ENCODE data around the gene TCF7L2.
"Not testable (repeated sequence)": the region's sequence is repeated elsewhere in the genome, so short reads cannot be mapped to it uniquely, and the experiment has no call there.

Gene TCF7L2

DNA sequence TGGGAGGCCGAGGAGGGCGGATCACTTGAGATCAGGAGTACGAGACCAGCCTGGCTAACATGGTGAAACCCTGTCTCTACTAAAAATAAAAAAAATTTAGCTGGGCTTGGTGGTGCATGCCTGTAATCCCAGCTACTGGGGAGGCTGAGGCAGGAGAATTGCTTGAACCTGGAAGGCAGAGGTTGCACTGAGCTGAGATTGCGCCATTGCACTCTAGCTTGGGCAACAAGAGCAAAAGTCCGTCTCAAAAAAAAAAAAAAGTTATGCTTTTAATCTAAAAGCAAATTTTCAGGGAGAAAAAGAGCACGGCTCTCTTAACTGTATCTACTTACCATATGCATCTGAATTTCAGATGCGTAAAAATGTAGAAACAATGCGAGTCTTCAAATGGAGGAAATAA, 116.1 kb downstream of the TCF7L2 start:
- DNase-seq (ENCODE audit: low read depth in 3 of 3) = not testable (repeated sequence)

DNA sequence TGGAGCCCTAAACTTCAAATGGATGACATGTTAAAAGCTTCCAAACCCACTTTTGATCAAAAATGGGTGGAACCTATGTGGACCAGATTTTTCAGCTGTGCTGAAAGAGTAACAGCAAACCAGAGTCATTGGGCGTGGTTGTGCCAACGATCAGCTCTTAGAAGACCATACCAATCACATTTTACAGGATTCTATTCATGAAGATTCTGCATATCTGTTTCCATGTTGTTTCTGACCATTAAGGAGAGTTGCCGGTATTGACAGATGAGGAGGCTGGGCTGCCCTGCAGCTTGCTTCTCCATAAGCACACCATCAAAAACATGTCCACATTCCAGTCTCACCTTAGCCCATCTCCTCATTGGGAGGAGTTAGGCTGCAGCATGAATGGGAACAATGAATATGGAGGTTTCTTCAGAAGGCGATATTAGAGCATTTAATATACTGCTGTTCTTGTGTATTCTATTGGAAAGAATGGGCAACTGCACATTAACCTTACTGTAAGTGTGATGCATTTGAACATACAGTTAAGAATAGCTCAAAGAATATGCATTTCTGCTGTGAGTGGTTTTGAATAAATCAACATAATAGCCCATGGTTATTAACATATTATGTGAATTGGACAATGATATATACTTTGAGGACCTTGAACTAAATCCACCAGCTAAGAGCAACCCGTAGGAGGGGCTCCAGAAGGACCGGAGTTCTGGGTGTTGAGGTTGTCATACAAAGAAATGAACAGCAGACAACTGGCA, 116.7 kb downstream of the TCF7L2 start:
- no peak for DNase-seq (ENCODE audit: low read depth in 3 of 3)

DNA sequence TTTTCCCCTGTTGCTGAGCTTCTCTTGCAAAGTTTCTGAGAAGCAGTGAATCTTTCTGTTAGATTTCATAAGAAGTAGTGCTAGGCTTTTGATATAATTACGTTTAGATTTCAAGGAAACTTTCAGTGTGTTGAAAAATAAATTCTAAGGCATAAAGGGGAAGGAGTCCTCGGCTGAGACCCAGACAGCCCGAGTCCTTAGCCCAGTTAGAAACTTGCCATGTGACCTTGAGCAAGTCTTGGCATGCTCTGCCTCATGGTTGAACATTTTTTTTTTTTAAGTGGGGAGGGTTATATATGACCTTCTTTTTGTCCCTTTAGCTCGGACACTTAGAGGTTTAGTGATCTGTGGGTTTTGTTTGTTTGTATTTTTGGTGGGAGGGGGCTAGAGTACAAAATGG, 117.5 kb downstream of the TCF7L2 start:
- no peak for DNase-seq (ENCODE audit: low read depth in 3 of 3)

DNA sequence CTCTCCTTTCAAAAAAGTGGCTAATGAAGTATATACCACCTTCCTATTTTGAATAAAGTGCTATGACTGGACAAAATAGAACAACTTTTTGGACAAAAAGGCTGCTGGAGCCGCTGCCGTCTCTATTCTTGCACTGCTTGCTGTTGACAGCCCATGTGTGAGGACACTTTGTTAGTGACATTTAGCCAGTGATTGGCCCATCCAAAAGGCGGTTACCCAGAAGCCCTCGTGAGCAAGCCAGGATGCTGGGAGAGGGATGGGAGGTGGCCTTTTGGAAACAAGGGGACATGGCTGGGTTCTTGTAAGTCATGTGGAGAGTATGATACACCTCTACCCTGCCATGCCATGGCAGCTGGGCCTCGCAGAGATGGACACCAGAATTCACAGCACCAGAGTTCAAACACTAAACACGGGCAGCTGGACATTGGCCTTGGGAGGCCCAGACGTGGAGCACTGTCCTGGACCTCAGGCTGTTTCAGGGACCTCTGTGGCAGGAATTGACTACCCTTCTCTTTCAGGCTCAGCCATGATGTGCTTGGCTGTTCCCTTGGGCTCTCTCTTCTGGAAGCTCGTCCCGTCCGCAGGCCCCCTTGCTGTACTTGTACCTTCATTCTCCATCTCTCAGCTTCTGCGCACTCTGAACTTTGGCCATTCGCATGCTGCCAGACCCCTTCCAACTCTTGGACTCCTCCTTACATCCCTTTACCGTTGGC, 118.3 kb downstream of the TCF7L2 start:
- DNase-seq (ENCODE audit: low read depth in 3 of 3) = no peak

DNA sequence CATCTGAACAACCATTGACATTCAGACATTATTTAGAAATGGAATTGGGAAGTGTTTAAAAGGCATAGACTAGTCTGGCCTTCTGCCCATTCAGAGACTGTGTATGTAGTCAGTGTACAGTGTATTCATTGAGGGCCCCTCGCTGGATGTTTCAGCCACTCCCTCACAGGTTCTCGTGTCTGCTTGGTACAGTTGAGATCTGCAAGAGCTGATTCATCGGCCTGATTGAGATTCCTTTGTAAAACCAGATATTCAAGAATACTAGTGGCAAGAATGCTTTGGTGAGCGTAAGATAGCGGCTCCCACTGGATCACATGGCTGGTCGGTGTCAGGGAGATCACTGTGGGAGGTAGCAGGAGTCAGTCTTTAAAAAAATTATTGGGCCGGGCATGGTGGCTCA, 119.5 kb downstream of the TCF7L2 start:
- DNase-seq (ENCODE audit: low read depth in 3 of 3) = no peak

DNA sequence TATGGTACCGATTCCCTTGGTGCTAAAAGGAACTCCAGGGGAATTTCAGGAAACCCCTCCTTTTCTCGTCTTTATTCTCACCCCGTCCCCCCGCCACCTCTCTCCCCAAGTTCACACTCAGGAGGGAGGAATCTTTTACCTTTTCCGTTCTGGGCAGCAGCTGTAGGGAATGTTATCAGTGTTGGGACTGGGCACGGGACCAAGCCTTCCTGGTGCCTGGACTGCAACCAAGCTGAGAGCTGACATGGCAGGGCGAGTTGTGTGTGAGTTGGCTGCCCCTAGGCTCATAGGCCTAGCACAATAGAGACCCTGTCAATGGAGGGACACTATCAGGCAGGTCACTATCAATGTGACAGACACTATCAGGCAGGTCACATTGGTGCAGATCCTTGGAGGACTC, 121.4 kb downstream of the TCF7L2 start:
- no peak for DNase-seq (ENCODE audit: low read depth in 3 of 3)

DNA sequence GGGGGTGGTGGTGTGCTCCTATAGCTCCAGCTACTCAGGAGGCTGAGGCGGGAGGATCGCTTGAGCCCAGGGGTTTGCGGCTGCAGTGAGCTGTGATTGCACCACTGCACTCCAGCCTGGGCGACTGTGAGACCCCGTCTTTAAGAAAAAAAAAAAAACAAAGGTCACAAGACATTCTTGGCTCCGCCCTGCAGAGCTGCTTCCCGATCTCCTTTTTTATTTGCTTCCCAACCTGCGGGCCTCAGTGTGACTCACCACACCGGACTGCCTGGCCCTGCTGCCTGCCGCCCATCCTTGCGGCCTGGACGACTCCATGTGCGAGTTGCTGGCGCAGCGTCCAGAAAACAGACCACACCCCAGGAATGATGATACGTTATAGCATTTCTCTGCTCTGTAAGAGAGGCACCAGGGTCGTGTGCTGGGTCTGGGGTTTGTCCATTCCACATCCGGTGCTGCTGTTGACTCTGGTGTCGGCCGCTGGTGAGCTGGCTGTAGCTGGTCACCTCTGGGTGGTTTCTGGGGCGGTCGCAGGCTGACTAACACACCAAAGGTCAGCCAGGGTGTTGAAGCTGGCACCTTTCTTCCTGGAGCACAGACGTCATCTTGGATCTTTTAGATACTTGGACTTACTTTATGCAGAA, 123.6 kb downstream of the TCF7L2 start:
- DNase-seq (ENCODE audit: low read depth in 3 of 3) = no peak

DNA sequence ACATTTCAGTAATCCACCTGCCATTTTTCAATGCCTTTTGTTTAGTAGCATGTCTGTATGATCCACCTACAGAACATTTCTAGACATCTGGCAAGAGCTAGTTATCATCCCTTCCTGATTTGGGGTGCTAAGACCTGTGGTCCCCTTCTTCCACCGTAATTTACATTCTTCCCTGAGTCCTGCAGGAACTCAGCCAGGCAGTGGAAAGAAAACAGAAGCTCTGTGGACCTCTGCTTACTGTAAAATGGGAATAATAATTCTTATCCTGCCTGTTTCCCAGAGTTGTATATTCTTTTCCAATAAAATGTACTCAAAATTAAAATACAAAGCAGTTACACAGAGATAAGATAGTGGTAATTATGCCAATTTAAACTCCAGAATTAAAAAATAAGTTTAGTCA, 126.9 kb downstream of the TCF7L2 start:
- no peak for DNase-seq (ENCODE audit: low read depth in 3 of 3)

DNA sequence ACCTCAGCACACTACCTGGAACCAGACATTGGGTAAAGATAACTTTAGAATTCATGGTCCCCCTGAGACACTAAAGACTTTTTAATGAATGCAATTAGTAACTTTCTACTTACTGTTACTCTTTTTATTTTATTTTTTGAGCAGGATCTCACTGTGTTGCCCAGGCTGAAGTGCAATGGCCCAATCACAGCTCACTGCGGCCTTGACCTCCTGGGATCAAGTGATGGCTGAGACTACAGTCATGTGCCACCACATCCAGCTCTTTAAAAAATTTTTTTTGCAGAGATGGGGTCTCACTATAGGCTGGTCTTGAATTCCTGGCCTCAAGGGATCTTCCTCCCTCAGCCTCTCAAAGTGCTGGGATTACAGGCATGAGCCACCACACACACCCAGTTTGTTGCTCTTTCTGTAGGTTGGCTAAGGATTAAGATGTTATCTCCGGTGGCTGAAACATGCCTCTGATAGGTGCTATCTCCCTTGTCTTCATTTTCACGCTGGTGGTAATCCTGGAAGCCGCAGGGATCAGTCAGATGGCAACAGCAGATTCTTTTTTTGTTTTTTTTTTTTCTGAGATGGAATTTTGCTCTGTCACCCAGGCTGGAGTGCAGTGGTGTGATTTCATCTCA, 128.3 kb downstream of the TCF7L2 start:
- no peak for DNase-seq (ENCODE audit: low read depth in 3 of 3)

DNA sequence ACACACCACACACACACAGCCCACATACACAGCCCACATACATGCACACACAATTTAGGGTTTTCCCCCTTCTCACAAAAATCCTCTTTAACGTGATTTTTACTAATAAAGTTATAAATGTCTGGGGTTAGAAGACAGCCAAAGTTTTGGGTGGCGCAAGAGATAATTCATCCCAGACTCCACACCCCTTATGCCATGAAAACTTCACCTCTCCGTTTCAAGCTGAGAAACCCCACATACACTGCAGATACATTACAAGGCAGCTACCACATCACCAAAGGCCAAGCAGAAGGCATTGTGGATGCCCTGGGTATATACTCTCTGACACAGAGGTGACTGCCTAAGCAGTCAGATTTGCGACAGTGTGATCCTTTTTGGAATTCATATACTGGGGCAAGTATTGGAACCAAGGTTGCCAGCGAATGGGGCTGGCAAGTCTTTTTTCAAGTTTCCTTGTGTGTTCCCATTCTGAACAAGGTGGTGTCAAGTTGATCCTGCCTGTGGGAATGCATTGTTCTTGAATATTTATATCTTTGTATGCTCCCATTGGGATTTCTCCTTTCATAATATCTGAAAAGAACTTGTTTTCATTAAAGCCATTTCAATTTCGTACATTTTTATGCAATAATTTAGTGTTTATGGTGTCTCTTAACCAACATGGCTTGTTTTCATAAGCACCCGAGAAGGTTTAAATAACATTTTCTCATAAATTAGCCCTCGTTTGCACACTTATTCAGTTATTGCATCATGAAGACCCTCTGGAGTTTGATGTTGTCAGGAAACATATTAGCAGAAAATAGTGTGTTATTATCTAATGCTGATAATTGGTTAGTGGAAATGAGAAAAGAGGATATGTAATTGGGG, 130.2 kb downstream of the TCF7L2 start:
- DNase-seq (ENCODE audit: low read depth in 3 of 3) = no peak

DNA sequence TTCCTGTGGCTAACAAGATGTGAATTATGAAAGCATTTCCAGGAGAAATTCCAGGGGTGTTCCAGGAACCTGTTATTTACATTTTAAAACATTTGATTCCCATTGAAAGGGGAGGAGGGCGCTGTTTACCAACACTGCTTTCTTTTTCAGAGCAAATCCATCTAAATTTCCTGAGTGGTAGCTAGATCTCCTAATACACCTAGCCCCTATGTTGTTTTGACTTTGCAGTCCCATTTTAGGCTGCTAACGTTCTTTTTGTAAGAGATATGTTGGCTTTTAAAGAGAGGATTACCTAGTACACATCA, 130.8 kb downstream of the TCF7L2 start:
- no peak for DNase-seq (ENCODE audit: low read depth in 3 of 3)

DNA sequence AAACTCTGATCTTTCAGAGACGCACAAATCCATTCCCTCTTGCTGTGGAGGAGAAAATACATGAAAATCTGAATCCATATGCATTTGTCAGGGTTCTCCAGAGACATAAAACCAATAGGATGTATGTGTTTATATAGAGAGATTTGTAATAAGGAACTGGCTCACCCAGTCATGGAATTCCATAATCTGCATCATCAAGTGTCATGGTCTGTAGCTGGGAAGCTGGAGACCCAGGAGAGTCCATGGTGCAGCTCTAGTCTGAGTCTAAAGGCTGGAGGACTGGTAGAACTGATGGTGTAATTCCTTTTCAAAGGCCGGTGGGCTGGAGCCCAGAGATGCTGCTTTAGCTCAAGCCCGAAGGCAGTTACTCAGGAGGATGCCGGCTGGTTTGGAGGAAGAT, 134.0 kb downstream of the TCF7L2 start:
- DNase-seq (ENCODE audit: low read depth in 3 of 3) = no peak

DNA sequence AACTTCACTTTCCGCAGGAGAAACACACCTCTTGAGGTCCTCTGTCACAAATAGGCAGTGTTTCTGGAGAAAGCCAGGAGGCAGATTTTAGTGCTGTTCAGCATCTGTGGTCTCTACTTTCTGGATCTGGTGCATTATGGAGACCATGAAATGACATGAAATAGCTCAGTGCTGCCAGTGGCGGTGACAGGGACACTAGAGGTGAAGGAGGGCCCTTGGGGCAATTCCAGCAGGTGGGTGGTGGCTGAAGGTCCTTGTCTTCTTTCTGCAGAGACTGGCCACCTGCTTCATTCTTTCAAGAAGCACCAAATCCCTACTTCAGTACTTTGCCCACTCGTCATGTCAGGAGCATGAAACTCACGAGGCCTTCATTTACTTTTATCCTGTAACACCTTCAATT, 135.7 kb downstream of the TCF7L2 start:
- DNase-seq (ENCODE audit: low read depth in 3 of 3) = no peak

DNA sequence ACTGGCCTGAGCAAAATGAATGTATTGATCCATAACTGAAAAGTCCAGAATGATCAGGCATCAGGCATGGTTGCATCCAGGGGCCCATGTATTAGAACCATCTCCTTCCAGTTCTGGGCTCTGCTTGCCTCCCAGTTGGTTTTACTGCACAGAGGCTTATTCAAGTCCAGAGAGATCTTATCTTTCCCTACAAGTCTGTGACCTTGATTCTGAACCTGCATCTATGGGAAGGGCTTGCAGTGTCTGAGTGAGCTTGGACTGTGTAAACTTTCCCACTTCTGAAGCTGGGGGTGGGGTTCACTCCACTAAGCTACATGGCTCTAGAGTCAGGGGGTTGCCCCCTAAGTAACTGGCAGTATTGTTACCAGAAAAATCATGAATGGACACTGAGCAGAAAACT, 136.2 kb downstream of the TCF7L2 start:
- DNase-seq (ENCODE audit: low read depth in 3 of 3) = no peak

DNA sequence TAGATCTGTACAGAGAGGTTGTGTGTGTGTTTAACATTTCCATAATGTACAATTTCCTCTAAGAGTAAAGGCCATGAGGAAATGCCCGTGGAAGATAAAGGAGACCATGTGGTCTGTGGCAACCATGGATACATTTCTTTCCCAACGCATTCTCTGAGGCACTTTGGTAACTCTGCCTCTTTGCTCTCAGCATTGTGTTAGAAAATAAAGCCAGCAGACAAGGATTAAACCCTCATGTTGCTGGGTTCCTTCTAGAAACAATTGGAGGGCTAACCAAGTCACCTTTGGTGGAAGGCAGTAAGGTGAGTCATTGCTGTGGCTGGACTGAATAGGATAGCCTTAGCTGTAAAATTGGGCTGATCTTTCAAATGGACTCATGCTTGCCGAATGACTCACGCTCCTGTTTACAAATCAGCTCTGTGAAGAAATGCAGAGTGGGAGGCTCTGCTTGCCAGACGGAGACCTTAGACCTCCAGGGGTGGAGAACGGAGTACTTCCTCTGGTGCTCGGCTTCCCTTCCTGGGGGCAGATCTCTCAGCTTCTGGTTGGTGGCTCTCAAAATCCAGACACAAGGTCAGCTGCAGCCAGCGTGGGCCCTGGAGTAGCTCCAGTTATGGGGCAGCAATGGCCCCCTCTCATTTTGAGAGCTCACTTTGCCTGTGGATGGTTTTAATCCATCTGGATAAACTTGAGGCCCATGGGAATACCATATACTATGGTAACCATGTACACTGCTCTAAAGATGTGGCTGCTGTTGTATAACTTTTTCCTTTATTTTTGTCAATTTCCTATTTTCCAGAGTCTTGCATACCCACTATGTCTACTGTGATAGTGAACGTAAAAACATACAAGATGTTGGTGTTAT, 137.3 kb downstream of the TCF7L2 start:
- no peak for DNase-seq (ENCODE audit: low read depth in 3 of 3)

DNA sequence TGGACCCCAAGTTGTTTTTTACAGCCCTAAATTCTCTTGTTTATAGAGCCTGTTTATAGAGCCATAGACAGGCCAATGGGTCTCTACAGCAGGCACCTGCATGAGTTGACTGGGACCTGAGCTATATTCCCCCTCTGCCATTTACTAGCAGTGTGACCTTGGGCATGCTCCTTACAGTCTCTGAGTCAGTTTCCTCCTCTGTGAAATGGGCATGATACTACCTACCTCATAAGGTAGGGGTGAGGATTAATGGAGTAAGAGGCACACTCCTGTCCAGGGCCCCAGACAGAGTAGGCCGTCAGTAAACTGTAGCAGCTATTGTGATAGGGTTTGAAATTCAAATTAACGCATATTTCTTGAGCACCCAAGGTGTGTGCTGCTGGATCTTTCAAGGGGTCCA, 138.1 kb downstream of the TCF7L2 start:
- DNase-seq (ENCODE audit: low read depth in 3 of 3) = no peak

DNA sequence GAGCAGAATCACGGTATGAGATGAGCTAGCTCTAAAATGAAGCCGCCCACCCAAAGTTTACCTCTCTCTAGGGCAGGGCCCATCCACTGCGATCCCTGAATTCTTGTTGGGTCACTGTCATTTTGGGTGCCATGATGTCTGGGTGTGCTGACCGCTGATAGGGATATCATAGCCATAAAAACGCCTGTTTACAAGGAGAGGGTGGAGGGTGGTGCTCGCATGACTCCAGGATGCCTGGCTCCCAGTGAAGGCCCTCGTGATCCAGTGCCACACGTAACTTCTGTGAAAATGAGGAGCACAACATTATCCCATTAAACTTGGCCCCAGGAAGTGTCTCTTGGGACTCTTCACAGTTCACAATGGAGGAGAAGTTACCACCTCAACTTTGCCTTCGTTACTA, 139.5 kb downstream of the TCF7L2 start:
- no peak for DNase-seq (ENCODE audit: low read depth in 3 of 3)

DNA sequence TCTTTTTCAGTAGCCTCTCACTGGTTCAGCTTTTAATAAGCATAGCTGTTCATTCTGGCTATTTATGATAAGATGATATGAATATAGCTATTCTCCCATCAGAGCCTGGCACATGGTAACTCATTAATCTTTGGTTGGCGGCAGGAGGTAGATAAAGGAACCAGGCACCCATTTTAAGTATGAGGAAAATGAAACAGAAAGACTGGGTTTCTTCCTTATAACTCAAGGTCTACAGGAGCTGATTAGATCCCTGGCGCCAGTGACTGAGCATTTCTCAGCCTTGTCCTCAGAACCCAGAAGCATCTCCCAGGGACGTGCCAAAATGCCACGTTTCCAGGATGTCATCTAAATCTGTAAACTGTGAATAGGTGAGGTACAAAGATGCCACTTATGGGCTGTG, 141.9 kb downstream of the TCF7L2 start:
- DNase-seq (ENCODE audit: low read depth in 3 of 3) = no peak

DNA sequence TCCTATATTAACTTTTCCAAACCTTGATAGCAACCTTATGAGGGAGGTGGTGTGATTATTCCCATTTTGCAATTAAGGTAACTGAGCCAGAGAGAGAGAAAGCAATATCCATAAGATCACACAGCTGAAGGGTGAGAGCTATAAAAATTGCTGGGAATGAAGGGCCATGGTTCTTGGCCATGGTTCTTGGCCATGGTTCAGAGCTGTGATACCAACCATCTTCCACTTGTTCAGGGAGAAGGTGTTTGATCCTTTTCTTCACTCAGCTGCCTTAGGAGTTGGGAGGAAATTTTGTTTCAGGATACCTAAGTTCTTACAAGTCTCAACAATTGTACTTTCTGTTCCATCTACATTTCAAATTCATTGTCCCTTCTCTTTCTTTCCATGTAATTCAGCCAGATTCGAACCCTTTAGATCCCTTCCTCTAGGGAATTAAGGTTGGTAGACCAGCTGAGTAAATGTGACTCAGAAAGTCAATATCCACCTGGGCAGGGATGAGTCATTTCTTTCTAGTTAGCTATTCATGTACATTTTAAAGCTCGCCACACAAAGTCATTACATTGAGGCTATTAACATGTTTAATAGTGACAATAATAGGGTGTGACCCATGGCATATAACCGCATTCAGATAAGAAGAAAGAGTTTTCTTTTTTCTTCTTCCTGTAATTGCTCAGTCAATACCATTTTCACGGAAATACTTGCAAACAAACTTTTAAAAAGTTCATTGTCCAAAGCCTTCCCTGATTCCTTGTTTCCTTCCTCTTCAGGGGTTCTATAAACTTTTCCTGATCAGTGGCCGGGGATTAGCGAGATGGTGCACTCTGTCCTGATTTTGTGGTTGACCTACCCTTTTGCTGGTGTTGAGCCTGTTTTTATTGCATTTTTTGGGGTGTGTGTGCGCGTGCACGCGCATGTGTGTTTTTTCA, 143.4 kb downstream of the TCF7L2 start:
- no peak for DNase-seq (ENCODE audit: low read depth in 3 of 3)

DNA sequence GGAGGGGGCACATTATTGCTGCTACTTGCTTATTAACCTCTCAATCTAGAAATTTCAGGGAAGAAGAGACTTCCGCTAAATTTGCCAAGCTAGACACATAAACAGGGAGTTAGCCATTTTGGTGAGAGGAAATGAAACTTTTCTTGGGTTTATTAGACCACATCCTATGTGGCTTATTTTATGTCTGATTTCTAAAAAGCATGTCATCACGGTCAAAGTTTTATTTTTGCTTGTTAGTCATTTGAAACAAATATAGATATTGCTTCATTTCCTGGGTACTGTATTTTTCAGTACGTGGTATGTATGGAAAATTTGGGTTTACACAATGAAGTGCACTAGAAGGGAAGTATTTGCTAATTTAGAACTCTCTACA, 144.1 kb downstream of the TCF7L2 start:
- DNase-seq (ENCODE audit: low read depth in 3 of 3) = no peak

Measured in stimulated activated CD4-positive, alpha-beta T cell treated with anti-CD3 and anti-CD28 coated beads, TNF-alpha, amount 100 ng/mL, for 48 hours (primary cell).